HEK293T (cell line): Measurements from ENCODE around the gene TMEM132D.

Source experiments
- BHLHE40 ChIP-seq: fragments of 450-650 bp; IDR thresholded peaks from 2 replicates; pipeline ENCODE4 v1.6.1; 2016; ENCODE audit warnings: mild to moderate bottlenecking, moderate library complexity, borderline replicate concordance
- CTBP1 ChIP-seq: fragments of 450-650 bp; IDR thresholded peaks from 2 replicates; pipeline ENCODE4 v1.6.1; 2016; ENCODE audit warnings: borderline replicate concordance
- ELF4 ChIP-seq: fragments of 450-650 bp; IDR thresholded peaks from 2 replicates; pipeline ENCODE4 v1.6.1; 2017; ENCODE audit warnings: antibody characterized with exemption
- FOXA1 ChIP-seq: fragments of 450-650 bp; IDR thresholded peaks from 2 replicates; pipeline ENCODE4 v1.6.1; 2016; ENCODE audit warnings: mild to moderate bottlenecking
- FOXK2 ChIP-seq: fragments of 450-650 bp; IDR thresholded peaks from 2 replicates; pipeline ENCODE4 v1.6.1; 2016; ENCODE audit warnings: mild to moderate bottlenecking
- FOXM1 ChIP-seq: fragments of 450-650 bp; IDR thresholded peaks from 2 replicates; pipeline ENCODE4 v1.6.1; 2017; ENCODE audit warnings: mild to moderate bottlenecking, borderline replicate concordance
- HDGF ChIP-seq: fragments of 450-650 bp; IDR thresholded peaks from 2 replicates; pipeline ENCODE4 v1.6.1; 2017; ENCODE audit warnings: antibody characterized with exemption, borderline replicate concordance
- SP1 ChIP-seq: fragments of 450-650 bp; IDR thresholded peaks from 2 replicates; pipeline ENCODE4 v1.6.1; 2017
- SUZ12 ChIP-seq: fragments of 450-650 bp; IDR thresholded peaks from 2 replicates; pipeline ENCODE4 v1.6.1; 2016; ENCODE audit warnings: mild to moderate bottlenecking
- TARDBP ChIP-seq: fragments of 450-650 bp; IDR thresholded peaks from 2 replicates; pipeline ENCODE4 v1.6.1; 2016
- ZNF384 ChIP-seq: fragments of 450-650 bp; IDR thresholded peaks from 2 replicates; pipeline ENCODE4 v1.6.1; 2016

GRCh38 chr12:129184127-129184928 lies 719.5 kb downstream of the TMEM132D start:
- no peak for TF ChIP-seq SUZ12
- no peak for TF ChIP-seq SP1
- no peak for TF ChIP-seq HDGF
- no peak for TF ChIP-seq BHLHE40
- no peak for TF ChIP-seq CTBP1
- TF ChIP-seq FOXM1, result no peak
- TF ChIP-seq ELF4, result no peak
- no peak for TF ChIP-seq TARDBP
- no peak for TF ChIP-seq FOXK2
- TF ChIP-seq ZNF384, result no peak
- TF ChIP-seq FOXA1, result no peak
